Measurements from ENCODE around the gene M1AP. TPM values are rescaled to one million over a fixed set of nuclear protein-coding genes. Genes with fewer than 3 reads are reported as not detected.

Gene M1AP
- total and polyA plus RNA-seq, 9 of the 15 experiments (the other 6 are each of a cell fraction or from before 2014, with no cell fraction given) = 0.06 to 0.33 (median 0.11) TPM; not detected in 4

DNA sequence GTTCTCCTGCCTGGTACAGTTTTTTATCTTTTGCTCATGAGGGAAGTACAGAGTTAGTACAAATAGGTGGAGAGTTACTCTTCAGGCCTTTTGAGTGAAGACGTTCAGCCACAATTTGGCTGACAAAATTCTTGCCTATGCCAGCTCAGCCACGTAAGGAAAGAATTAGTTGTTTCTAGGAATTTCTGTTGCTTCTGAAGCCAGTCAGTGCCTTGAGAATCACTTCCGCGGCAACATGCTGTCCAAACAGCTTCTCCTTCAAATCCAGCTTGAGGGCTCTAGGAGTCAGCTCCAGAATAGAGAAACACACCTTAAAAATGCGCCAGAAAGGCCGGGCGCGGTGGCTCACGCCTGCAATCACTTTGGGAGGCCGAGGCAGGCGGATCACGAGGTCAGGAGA, 27.5 kb downstream of the M1AP start:
- no peak overlapping the region for H3K4me3 ChIP-seq
- DNase-seq (ENCODE audit: extremely low read depth in 1 of 4, low spot score in 3 of 4) = no peak
- no peaks in the 10 kb centered on the region for H3K36me3 ChIP-seq (ENCODE audit: control insufficient read depth, insufficient read depth, low read length)
- H4K20me1 ChIP-seq (replicated peaks; ENCODE audit: control insufficient read depth, insufficient read depth, low read length) = no peaks in the 10 kb centered on the region
- ATAC-seq = no peak
- CTCF ChIA-PET (ENCODE audit: low intra/inter-chr PET ratio) = no interaction called here
- H3K4me1 ChIP-seq (replicated peaks in 1 of 2; ENCODE audit: control insufficient read depth in 2 of 2, insufficient read depth in 2 of 2, low read length in 2 of 2) = peaks cover 4 to 6% of the 10 kb centered on the region in 2 experiments; a peak in 4 of 5 replicates
- no peak overlapping the region for H3K9ac ChIP-seq (ENCODE audit: insufficient read depth in 1 of 2, low read depth in 2 of 2, low read length in 2 of 2)
- no peaks in the 10 kb centered on the region for H3K9me3 ChIP-seq (replicated peaks; ENCODE audit: control insufficient read depth, insufficient read depth, low read depth, low read length)
- no peaks in the 10 kb centered on the region for H3K79me2 ChIP-seq (ENCODE audit: control insufficient read depth, insufficient read depth, low read length)
- H2AFZ ChIP-seq (ENCODE audit: low read depth, low read length) = no peak overlapping the region
- POLR2A ChIA-PET = no interaction called here
- in situ Hi-C loops (cut with MboI) (no loop called here), intact Hi-C loops (cut with micrococcal nuclease) (no loop called here)
- peaks cover 3 to 4% of the 10 kb centered on the region in 2 experiments; a peak in 2 of 5 replicates for H3K27me3 ChIP-seq (ENCODE audit: control insufficient read depth in 2 of 2, insufficient read depth in 2 of 2, low read length in 2 of 2)
- TF ChIP-seq SPI1 (IDR thresholded peaks at IDR 0.05; ENCODE audit: borderline replicate concordance, low read depth, low read length) (no peak), KDM2B (CRISPR knock-in tag; IDR thresholded peaks at IDR 0.05) (no peak), MCM2 (IDR thresholded peaks at IDR 0.05; ENCODE audit: low read depth) (no peak), POLR2H (tag; IDR thresholded peaks at IDR 0.05; ENCODE audit: low read depth) (no peak), SIRT6 (IDR thresholded peaks at IDR 0.05; ENCODE audit: low read depth, low read length) (no peak), ZNF121 (CRISPR knock-in tag; conservative IDR thresholded peaks at IDR 0.05) (no peak), SRSF1 (IDR thresholded peaks at IDR 0.05; ENCODE audit: low read depth, low read length) (no peak), ZNF584 (CRISPR knock-in tag; IDR thresholded peaks at IDR 0.05; ENCODE audit: low read depth) (no peak), NFATC3 (IDR thresholded peaks at IDR 0.05) (no peak), ZFP30 (CRISPR knock-in tag; IDR thresholded peaks at IDR 0.05; ENCODE audit: borderline replicate concordance) (no peak)
- TF ChIP-seq, protein P1, sequence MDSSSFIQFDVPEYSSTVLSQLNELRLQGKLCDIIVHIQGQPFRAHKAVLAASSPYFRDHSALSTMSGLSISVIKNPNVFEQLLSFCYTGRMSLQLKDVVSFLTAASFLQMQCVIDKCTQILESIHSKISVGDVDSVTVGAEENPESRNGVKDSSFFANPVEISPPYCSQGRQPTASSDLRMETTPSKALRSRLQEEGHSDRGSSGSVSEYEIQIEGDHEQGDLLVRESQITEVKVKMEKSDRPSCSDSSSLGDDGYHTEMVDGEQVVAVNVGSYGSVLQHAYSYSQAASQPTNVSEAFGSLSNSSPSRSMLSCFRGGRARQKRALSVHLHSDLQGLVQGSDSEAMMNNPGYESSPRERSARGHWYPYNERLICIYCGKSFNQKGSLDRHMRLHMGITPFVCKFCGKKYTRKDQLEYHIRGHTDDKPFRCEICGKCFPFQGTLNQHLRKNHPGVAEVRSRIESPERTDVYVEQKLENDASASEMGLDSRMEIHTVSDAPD (CRISPR knock-in tag; IDR thresholded peaks at IDR 0.05) = no peak
- peak; percentile 58 for FAIRE-seq
- no TSS peak for BruUV-seq (replicated peaks)
- H3K27ac ChIP-seq (ENCODE audit: extremely low read depth, low read depth, low read length) = no peak overlapping the region
- H3K9me1 ChIP-seq (ENCODE audit: control insufficient read depth, insufficient read depth, low read length) = no peaks in the 10 kb centered on the region
- 58% methylated on average over 10 of the region's 12 CpGs for WGBS (ENCODE audit: insufficient coverage, low coverage, missing lambda C conversion rate)
- no peak overlapping the region for H3K4me2 ChIP-seq (ENCODE audit: insufficient read depth, low read length)
